Esophagus (tissue), 2 donors: ENCODE data around the gene CMTM5. TPM values are rescaled to one million over a fixed set of nuclear protein-coding genes. Genes with fewer than 3 reads are reported as not detected.

Source experiments
- H3K27ac ChIP-seq, 2 donors: one replicate each; pipeline ENCODE4 v1.5.1; 2013; ENCODE audit warnings: low read depth in 2 of 2, mild to moderate bottlenecking in 2 of 2, inconsistent platforms in 1 of 2, low read length in 1 of 2, moderate library complexity in 1 of 2
- H3K27me3 ChIP-seq, 2 donors: one replicate each; pipeline ENCODE4 v1.6.1; 2013; ENCODE audit warnings: low read length in 2 of 2, control low read depth in 1 of 2, mild to moderate bottlenecking in 1 of 2; ENCODE audit not compliant: insufficient read depth in 2 of 2, control insufficient read depth in 1 of 2
- H3K36me3 ChIP-seq, 2 donors: one replicate each; pipeline ENCODE4 v1.6.1; 2013; ENCODE audit warnings: low read length in 1 of 2; ENCODE audit not compliant: control insufficient read depth in 2 of 2, insufficient read depth in 2 of 2
- H3K4me1 ChIP-seq, 2 donors: one replicate each; pipeline ENCODE4 v1.6.1; 2013; ENCODE audit warnings: low read length in 1 of 2; ENCODE audit not compliant: control insufficient read depth in 2 of 2, insufficient read depth in 2 of 2
- H3K4me3 ChIP-seq, 2 donors: one replicate each; pipeline ENCODE4 v1.5.1; 2013; ENCODE audit warnings: low read length in 2 of 2, mild to moderate bottlenecking in 2 of 2, low read depth in 1 of 2, moderate library complexity in 1 of 2
- H3K9me3 ChIP-seq, 2 donors: one replicate each; pipeline ENCODE4 v1.6.1; 2013; ENCODE audit warnings: mild to moderate bottlenecking in 2 of 2, low read depth in 1 of 2, low read length in 1 of 2, moderate library complexity in 1 of 2; ENCODE audit not compliant: control insufficient read depth in 2 of 2, insufficient read depth in 1 of 2
- WGBS, 2 donors: extraction: QIAGEN DNeasy Blood & Tissue Kit; methylation state at CpG; one replicate each; pipeline ENCODE4 v1.1.7; 2013; 5-methylcytosine and 5-hydroxymethylcytosine counted together
- polyA plus RNA-seq, 2 donors: library from polyadenylated mRNA; stranded (reverse); fragments of 200-250 nt; gene quantifications; one replicate each; pipeline ENCODE4 v1.2.3, GENCODE V29; 2013
- donor health status: healthy with polysubstance abuse.
- donor health status: Bipolar disorder and iron deficiency.

Gene CMTM5
- polyA plus RNA-seq, 2 donors: 0.21 TPM; not detected in 1

- Histone ChIP-seq H3K27me3 (no peaks in the 10 kb centered on the region), H3K4me3 (no peak overlapping the region), H3K27ac (no peak overlapping the region), H3K9me3 (no peaks in the 10 kb centered on the region), H3K4me1 (no peaks in the 10 kb centered on the region), H3K36me3 (no peaks in the 10 kb centered on the region)
- 71 to 73% methylated on average over 2 of the region's 2 CpGs for WGBS, 2 donors
These were observed 32.6 kb downstream of the CMTM5 start for GRCh38 chr14:23409475-23409874.

- no peaks in the 10 kb centered on the region for H3K36me3 ChIP-seq
- H3K9me3 ChIP-seq: no peaks in the 10 kb centered on the region
- H3K4me1 ChIP-seq: no peaks in the 10 kb centered on the region
- no peak overlapping the region for H3K4me3 ChIP-seq
- H3K27me3 ChIP-seq: no peaks in the 10 kb centered on the region
- no peak overlapping the region for H3K27ac ChIP-seq
- WGBS, 2 donors: 81 to 82% methylated on average over 13 to 14 of the region's 14 CpGs
These were observed 33.3 kb downstream of the CMTM5 start for GRCh38 chr14:23409966-23410635.

GRCh38 chr14:23411563-23412525 is 35.0 kb downstream of the CMTM5 start:
- Histone ChIP-seq H3K27ac (no peak overlapping the region), H3K27me3 (no peaks in the 10 kb centered on the region)
- WGBS, 2 donors: 80 to 83% methylated on average over 14 of the region's 14 CpGs

GRCh38 chr14:23413681-23414080 is 36.8 kb downstream of the CMTM5 start:
- Histone ChIP-seq H3K4me1 (no peaks in the 10 kb centered on the region), H3K27me3 (no peaks in the 10 kb centered on the region), H3K9me3 (no peaks in the 10 kb centered on the region), H3K36me3 (no peaks in the 10 kb centered on the region), H3K27ac (no peak overlapping the region), H3K4me3 (no peak overlapping the region)
- 88 to 90% methylated on average over 15 to 16 of the region's 16 CpGs for WGBS, 2 donors

More at GRCh38 chr14:23411563-23412525, 35.0 kb downstream of the CMTM5 start:
- H3K4me3 ChIP-seq: no peak overlapping the region
- no peaks in the 10 kb centered on the region for H3K36me3 ChIP-seq
- no peaks in the 10 kb centered on the region for H3K9me3 ChIP-seq
- no peaks in the 10 kb centered on the region for H3K4me1 ChIP-seq

GRCh38 chr14:23414254-23414653 is 37.4 kb downstream of the CMTM5 start:
- Histone ChIP-seq H3K27ac (no peak overlapping the region), H3K36me3 (no peaks in the 10 kb centered on the region), H3K9me3 (no peaks in the 10 kb centered on the region), H3K27me3 (no peaks in the 10 kb centered on the region), H3K4me3 (no peak overlapping the region), H3K4me1 (no peaks in the 10 kb centered on the region)
- 70 to 74% methylated on average over 3 of the region's 3 CpGs for WGBS, 2 donors

GRCh38 chr14:23414906-23415820 is 38.3 kb downstream of the CMTM5 start:
- no peak overlapping the region for H3K27ac ChIP-seq
- H3K27me3 ChIP-seq: no peaks in the 10 kb centered on the region
- WGBS, 2 donors: 86 to 93% methylated on average over 33 to 39 of the region's 39 CpGs
- no peak overlapping the region for H3K4me3 ChIP-seq
- no peaks in the 10 kb centered on the region for H3K36me3 ChIP-seq
- no peaks in the 10 kb centered on the region for H3K9me3 ChIP-seq
- H3K4me1 ChIP-seq: no peaks in the 10 kb centered on the region

GRCh38 chr14:23415821-23416778 is 39.3 kb downstream of the CMTM5 start:
- Histone ChIP-seq H3K27ac (no peak overlapping the region), H3K4me3 (no peak overlapping the region), H3K9me3 (no peaks in the 10 kb centered on the region), H3K4me1 (no peaks in the 10 kb centered on the region), H3K27me3 (no peaks in the 10 kb centered on the region), H3K36me3 (no peaks in the 10 kb centered on the region)
- 77 to 79% methylated on average over 20 to 21 of the region's 21 CpGs for WGBS, 2 donors

GRCh38 chr14:23416801-23417200 is 40.0 kb downstream of the CMTM5 start:
- no peaks in the 10 kb centered on the region for H3K4me1 ChIP-seq
- WGBS, 2 donors: 83 to 88% methylated on average over 11 of the region's 11 CpGs
- H3K9me3 ChIP-seq: no peaks in the 10 kb centered on the region
- H3K4me3 ChIP-seq: no peak overlapping the region
- H3K36me3 ChIP-seq: no peaks in the 10 kb centered on the region
- H3K27ac ChIP-seq: no peak overlapping the region
- no peaks in the 10 kb centered on the region for H3K27me3 ChIP-seq
